GM19395 (cell line): ENCODE data around the gene EDNRB.
"Not testable (repeated sequence)": the region's sequence is repeated elsewhere in the genome, so short reads cannot be mapped to it uniquely, and the experiment has no call there.

Source experiments
- ATAC-seq: cut with Tn5 transposase; IDR thresholded peaks from one replicate; pipeline ENCODE4 v1.9.1; 2021; ENCODE audit warnings: mild to moderate bottlenecking, moderate library complexity; ENCODE audit not compliant: unreplicated experiment

EDNRB gene

GRCh38 chr13:77848050-77848449 is 70.6 kb downstream of the EDNRB start:
- ATAC-seq = not testable (repeated sequence)

- ATAC-seq = peak; percentile 89
Measured at GRCh38 chr13:77846173-77846572, 72.5 kb downstream of the EDNRB start.
